ENCODE results near the gene SDR9C7. TPM values are rescaled to one million over a fixed set of nuclear protein-coding genes. Genes with fewer than 3 reads are reported as not detected.
"Not testable (repeated sequence)": the region's sequence is repeated elsewhere in the genome, so short reads cannot be mapped to it uniquely, and the experiment has no call there.

The SDR9C7 gene
- total RNA-seq, 1 donor from 2014 or later = not detected

DNA sequence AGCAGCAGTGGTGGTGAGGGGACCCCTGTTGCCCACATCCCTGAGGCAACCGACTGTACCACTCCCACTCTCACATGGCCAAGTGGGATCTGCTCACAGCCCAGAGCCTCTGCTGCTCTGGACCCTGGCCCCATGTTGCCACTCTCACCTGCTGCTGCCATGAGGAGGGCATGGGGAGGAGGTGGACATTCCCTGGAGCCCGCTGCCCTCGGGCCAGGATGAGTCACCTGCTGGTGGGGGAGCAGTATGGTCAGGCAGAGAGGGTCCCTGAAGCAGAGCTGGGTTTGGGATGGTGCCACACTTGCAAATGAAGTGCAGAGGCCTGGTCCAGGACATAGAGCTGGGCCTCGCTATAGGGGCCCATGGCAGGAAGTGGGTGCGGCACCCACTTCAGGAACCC lies 26.1 kb downstream of the SDR9C7 start:
- Mint-ChIP-seq H3K4me1 (ENCODE audit: unreplicated experiment) (no peaks in the 10 kb centered on the region), H3K4me3 (ENCODE audit: unreplicated experiment) (no peak overlapping the region), H3K27me3 (ENCODE audit: unreplicated experiment) (peaks cover 41% of the 10 kb centered on the region), H3K36me3 (ENCODE audit: unreplicated experiment) (no peaks in the 10 kb centered on the region), H3K27ac (ENCODE audit: unreplicated experiment) (no peak overlapping the region), H3K9me3 (ENCODE audit: unreplicated experiment) (peaks cover 6% of the 10 kb centered on the region)
- no peak for DNase-seq (ENCODE audit: extremely low spot score, unreplicated experiment)
- TF ChIP-seq, protein P1, sequence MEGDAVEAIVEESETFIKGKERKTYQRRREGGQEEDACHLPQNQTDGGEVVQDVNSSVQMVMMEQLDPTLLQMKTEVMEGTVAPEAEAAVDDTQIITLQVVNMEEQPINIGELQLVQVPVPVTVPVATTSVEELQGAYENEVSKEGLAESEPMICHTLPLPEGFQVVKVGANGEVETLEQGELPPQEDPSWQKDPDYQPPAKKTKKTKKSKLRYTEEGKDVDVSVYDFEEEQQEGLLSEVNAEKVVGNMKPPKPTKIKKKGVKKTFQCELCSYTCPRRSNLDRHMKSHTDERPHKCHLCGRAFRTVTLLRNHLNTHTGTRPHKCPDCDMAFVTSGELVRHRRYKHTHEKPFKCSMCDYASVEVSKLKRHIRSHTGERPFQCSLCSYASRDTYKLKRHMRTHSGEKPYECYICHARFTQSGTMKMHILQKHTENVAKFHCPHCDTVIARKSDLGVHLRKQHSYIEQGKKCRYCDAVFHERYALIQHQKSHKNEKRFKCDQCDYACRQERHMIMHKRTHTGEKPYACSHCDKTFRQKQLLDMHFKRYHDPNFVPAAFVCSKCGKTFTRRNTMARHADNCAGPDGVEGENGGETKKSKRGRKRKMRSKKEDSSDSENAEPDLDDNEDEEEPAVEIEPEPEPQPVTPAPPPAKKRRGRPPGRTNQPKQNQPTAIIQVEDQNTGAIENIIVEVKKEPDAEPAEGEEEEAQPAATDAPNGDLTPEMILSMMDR (IDR thresholded peaks at IDR 0.05) = no peak

DNA sequence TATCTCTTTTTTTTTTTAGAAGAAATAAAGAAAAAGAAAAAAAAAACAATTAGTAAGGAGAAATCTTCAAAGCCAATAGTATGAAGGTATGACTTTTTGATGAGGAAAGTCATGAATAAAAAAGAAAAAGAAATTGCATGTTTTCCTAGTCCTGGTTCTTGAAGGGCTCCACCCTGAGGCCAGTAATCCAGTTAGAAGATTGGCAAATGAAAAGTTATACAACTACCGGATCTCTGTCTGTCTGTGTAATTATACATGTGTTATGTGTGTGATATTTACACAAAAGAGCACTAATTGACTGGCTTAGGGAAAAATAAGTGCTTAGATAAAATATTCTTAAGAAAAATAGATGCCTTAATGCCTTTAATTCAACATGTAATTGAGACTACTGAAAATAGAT lies 28.4 kb downstream of the SDR9C7 start:
- Mint-ChIP-seq H3K36me3 (ENCODE audit: unreplicated experiment) (peaks cover 2% of the 10 kb centered on the region), H3K9me3 (ENCODE audit: unreplicated experiment) (peaks cover 15% of the 10 kb centered on the region), H3K27me3 (ENCODE audit: unreplicated experiment) (peaks cover 29% of the 10 kb centered on the region), H3K4me1 (ENCODE audit: unreplicated experiment) (no peaks in the 10 kb centered on the region), H3K27ac (ENCODE audit: unreplicated experiment) (no peak overlapping the region), H3K4me3 (ENCODE audit: unreplicated experiment) (no peak overlapping the region)
- TF ChIP-seq, protein P1 (IDR thresholded peaks at IDR 0.05) = no peak
- no peak for DNase-seq (ENCODE audit: extremely low spot score, unreplicated experiment)

DNA sequence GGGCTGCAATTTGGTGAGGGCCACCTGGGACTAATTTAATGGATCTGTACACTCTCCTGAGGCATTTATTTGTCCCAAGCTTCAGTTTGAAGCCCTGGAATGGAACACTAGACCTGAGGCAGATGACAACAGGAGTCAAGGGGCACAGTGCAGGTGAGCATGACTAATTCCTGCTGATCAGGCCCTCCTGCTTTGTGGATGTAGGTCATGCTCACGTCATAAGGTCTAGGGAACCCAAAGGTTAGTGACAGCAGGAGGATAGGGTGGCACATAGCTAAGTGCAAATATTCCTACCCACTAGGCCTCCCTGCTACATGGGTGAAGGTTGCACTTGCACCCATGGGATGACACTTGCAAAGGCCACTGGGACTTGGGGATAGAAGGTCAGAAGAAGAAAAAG lies 30.8 kb downstream of the SDR9C7 start:
- DNase-seq (ENCODE audit: extremely low spot score, unreplicated experiment) = no peak
- TF ChIP-seq, protein P1 (IDR thresholded peaks at IDR 0.05) = no peak
- Mint-ChIP-seq H3K9me3 (ENCODE audit: unreplicated experiment) (peaks cover 9% of the 10 kb centered on the region), H3K36me3 (ENCODE audit: unreplicated experiment) (peaks cover 2% of the 10 kb centered on the region), H3K27me3 (ENCODE audit: unreplicated experiment) (peaks cover 21% of the 10 kb centered on the region), H3K27ac (ENCODE audit: unreplicated experiment) (no peak overlapping the region), H3K4me1 (ENCODE audit: unreplicated experiment) (no peaks in the 10 kb centered on the region), H3K4me3 (ENCODE audit: unreplicated experiment) (no peak overlapping the region)

DNA sequence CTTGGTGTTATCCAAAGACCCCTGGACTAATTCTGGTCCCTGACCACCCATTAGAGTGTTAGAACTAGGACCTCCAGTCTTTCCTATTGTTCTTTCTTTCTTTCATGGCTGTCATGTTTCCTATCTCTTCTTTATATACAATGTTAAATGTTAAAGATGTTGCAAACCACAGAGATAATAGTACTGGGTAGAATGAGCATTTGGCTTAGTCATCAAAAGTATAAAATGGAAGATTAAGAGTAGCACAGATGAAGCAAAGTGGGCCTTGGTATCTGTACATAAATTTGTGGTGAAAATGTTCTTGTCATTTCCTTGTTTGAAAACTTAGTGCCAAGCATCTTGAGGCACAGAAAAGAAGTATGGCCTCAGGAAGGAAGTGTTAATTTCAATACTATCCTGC lies 32.9 kb downstream of the SDR9C7 start:
- DNase-seq (ENCODE audit: extremely low spot score, unreplicated experiment); H3K4me1 Mint-ChIP-seq (ENCODE audit: unreplicated experiment); H3K27ac Mint-ChIP-seq (ENCODE audit: unreplicated experiment); H3K36me3 Mint-ChIP-seq (ENCODE audit: unreplicated experiment); H3K9me3 Mint-ChIP-seq (ENCODE audit: unreplicated experiment); H3K4me3 Mint-ChIP-seq (ENCODE audit: unreplicated experiment): not testable (repeated sequence)
- H3K27me3 Mint-ChIP-seq (ENCODE audit: unreplicated experiment) = peaks cover 19% of the 10 kb centered on the region

DNA sequence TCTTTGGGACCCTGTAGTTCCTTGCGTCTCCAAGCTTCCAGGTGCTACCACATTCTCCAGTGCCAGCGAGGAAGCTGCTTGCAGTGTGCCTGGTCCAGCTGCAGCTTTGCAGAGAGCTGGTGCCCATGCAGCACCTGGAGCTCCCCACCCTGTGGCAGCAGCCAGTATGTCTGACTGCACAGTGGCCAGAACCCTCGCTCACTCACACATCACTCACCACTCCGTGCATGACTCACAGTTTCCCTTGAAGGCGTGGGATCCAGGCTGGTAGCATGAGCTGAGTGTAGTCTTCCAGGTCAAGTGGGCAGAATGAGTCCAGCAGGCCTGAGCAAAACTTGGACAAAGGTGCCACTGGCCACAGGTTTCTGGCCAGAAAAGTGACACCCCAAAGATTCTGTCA lies 33.6 kb downstream of the SDR9C7 start:
- no peak for DNase-seq (ENCODE audit: extremely low spot score, unreplicated experiment)
- TF ChIP-seq, protein P1 (IDR thresholded peaks at IDR 0.05) = no peak
- no peak overlapping the region for H3K27ac Mint-ChIP-seq (ENCODE audit: unreplicated experiment)
- peaks cover 9% of the 10 kb centered on the region for H3K9me3 Mint-ChIP-seq (ENCODE audit: unreplicated experiment)
- H3K4me3 Mint-ChIP-seq (ENCODE audit: unreplicated experiment) = no peak overlapping the region
- H3K4me1 Mint-ChIP-seq (ENCODE audit: unreplicated experiment) = no peaks in the 10 kb centered on the region
- H3K36me3 Mint-ChIP-seq (ENCODE audit: unreplicated experiment) = peaks cover 2% of the 10 kb centered on the region
- peaks cover 20% of the 10 kb centered on the region for H3K27me3 Mint-ChIP-seq (ENCODE audit: unreplicated experiment)

DNA sequence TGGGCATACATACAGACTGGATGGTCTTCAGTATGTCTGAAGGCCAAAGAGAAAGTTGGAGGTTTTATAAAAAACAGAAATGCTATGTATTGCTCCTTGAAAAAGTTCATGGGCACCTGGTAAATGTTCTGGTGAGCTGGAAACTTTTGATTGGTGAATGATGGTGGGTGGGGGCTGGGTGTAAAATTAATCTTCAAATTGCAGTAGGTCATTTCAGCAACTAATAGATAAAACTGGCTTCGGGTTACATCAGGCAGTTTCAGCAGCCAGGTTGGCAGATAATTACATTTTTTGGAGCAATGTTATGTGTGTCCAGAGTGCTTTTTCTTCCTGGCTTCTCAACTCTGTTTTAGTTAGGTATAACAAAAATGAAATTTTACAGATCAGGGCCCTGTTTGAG lies 35.3 kb downstream of the SDR9C7 start:
- no peak overlapping the region for H3K27ac Mint-ChIP-seq (ENCODE audit: unreplicated experiment)
- no peak overlapping the region for H3K4me3 Mint-ChIP-seq (ENCODE audit: unreplicated experiment)
- H3K36me3 Mint-ChIP-seq (ENCODE audit: unreplicated experiment) = peaks cover 2% of the 10 kb centered on the region
- no peak for DNase-seq (ENCODE audit: extremely low spot score, unreplicated experiment)
- H3K4me1 Mint-ChIP-seq (ENCODE audit: unreplicated experiment) = no peaks in the 10 kb centered on the region
- H3K27me3 Mint-ChIP-seq (ENCODE audit: unreplicated experiment) = peaks cover 20% of the 10 kb centered on the region
- peaks cover 9% of the 10 kb centered on the region for H3K9me3 Mint-ChIP-seq (ENCODE audit: unreplicated experiment)
- TF ChIP-seq, protein P1 (IDR thresholded peaks at IDR 0.05) = no peak

Data from osteocyte (in vitro differentiated cells).